ENCODE data around the gene RUFY1. TPM values are rescaled to one million over a fixed set of nuclear protein-coding genes. Genes with fewer than 3 reads are reported as not detected.
"Not testable (repeated sequence)": the region's sequence is repeated elsewhere in the genome, so short reads cannot be mapped to it uniquely, and the experiment has no call there.

RUFY1 gene, protein sequence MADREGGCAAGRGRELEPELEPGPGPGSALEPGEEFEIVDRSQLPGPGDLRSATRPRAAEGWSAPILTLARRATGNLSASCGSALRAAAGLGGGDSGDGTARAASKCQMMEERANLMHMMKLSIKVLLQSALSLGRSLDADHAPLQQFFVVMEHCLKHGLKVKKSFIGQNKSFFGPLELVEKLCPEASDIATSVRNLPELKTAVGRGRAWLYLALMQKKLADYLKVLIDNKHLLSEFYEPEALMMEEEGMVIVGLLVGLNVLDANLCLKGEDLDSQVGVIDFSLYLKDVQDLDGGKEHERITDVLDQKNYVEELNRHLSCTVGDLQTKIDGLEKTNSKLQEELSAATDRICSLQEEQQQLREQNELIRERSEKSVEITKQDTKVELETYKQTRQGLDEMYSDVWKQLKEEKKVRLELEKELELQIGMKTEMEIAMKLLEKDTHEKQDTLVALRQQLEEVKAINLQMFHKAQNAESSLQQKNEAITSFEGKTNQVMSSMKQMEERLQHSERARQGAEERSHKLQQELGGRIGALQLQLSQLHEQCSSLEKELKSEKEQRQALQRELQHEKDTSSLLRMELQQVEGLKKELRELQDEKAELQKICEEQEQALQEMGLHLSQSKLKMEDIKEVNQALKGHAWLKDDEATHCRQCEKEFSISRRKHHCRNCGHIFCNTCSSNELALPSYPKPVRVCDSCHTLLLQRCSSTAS
- total RNA-seq (43.3 and 44.9 TPM in 2 replicates), polyA plus RNA-seq (25.4 and 25.6 TPM in 2 replicates), polyA minus RNA-seq (32.1 and 39.4 TPM in 2 replicates), Bru-seq, nascent RNA (percentile 71 among the genes with signal in this experiment), BruChase-seq, experiment 1, labeled RNA remaining after a 6-hour chase (percentile 76 among the genes with signal in this experiment), BruChase-seq, experiment 2, labeled RNA remaining after a 2-hour chase (percentile 76 among the genes with signal in this experiment)
- polyA plus RNA-seq (2011; cell fraction: cytosol; rRNA removed), result 25.4 and 26.8 TPM in 2 replicates
- 59.7 and 71.6 TPM in 2 replicates for polyA plus RNA-seq (2011; cell fraction: nucleus; rRNA removed)
- 26.9 and 28.1 TPM in 2 replicates for polyA plus RNA-seq (2012)
- polyA minus RNA-seq (2011; cell fraction: cytosol; rRNA and poly(A)+ RNA removed), result 15.3 TPM
- polyA minus RNA-seq (2011; cell fraction: nucleus; rRNA and poly(A)+ RNA removed), result 31.0 and 36.0 TPM in 2 replicates
- long read RNA-seq, transcript RUFY1-204 (17 exons, 2,642 nt), result minor isoform, 6 of 69 reads
- long read RNA-seq, transcript RUFY1-201 (18 exons, 2,646 nt), result major isoform, 44 of 69 reads
- long read RNA-seq, partial matches to known transcripts, result 6 of 69 reads
- long read RNA-seq, other reads (novel, unspliced or antisense), result 10 of 69 reads

DNA sequence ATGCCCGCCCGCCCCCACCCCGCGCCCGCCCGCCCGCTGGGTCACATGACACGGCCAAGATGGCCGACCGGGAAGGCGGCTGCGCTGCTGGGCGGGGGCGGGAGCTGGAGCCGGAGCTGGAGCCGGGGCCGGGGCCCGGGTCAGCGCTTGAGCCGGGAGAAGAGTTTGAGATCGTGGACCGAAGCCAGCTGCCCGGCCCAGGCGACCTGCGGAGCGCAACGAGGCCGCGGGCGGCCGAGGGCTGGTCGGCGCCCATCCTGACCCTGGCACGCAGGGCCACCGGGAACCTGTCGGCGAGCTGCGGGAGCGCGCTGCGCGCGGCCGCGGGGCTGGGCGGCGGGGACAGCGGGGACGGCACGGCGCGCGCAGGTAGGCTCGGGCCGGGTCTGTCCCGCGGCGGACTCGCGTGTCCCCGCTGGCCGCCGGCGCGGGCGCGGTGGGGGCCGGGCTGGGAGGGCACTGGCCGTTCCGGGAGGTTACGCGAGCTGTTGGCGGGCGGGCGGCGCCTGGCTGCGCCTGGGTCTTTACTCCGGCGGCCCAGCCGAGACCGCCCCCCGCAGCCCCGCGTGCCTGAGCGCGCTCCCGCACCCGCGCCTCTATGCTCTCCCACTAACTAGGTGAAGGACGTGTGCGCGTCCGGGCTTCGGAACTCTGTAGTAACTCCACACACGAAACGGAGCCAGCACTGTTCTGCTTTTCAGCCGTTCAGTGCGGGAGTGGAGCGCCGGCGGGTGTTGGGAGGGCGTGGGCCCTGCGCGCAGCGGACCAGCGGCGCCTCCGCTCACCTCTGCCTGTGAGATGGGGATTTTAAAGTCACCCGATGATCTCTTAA, at the start of gene RUFY1:
TSS of gene RUFY1 (plus strand) at position 44 of the 832 bp plus-strand sequence. CDS start at position 60, 16 bp downstream.
- TF ChIP-seq POLR2AphosphoS5 (IDR thresholded peaks at IDR 0.05; ENCODE audit: insufficient read depth, low read depth, low read length), result peak; percentile 80
- no peak for TF ChIP-seq EZH2 (IDR thresholded peaks at IDR 0.05; ENCODE audit: borderline replicate concordance, low read depth, low read length, severe bottlenecking)
- peak; percentile 69 for TF ChIP-seq POLR2A (IDR thresholded peaks at IDR 0.05; ENCODE audit: low read depth, low read length)
- peak within 1 kb of the TSS; percentile 84 for H2AFZ ChIP-seq (ENCODE audit: low read depth, low read length)
- no peaks in the 10 kb centered on the region for H4K20me1 ChIP-seq (replicated peaks; ENCODE audit: control insufficient read depth, extremely low read depth, insufficient read depth, low read length)
- FAIRE-seq (peak; percentile 66), DNase-seq (ENCODE audit: low read depth, low spot score) (peak; percentile 85)
- POLR2A ChIA-PET, result interaction anchor here (0.6 to 1.4 kb wide), 5 partner anchors 8 to 1353 kb away, joined by 3 to 13 read pairs (median 4); partner anchors contain the start of gene HNRNPH1
- H3K36me3 ChIP-seq (ENCODE audit: control insufficient read depth in 2 of 2, extremely low read depth in 1 of 2, insufficient read depth in 2 of 2, low read length in 2 of 2), result peaks cover 0 to 2% of the 10 kb centered on the region in 2 experiments
- H3K79me2 ChIP-seq (ENCODE audit: control insufficient read depth, insufficient read depth, low read length), result peaks cover 34% of the 10 kb centered on the region
- H3K4me3 ChIP-seq (replicated peaks in 1 of 3; ENCODE audit: insufficient read depth in 1 of 3, low read depth in 1 of 3, low read length in 3 of 3), result peak within 1 kb of the TSS; percentile 71 to 89 (median 79)
- no peaks in the 10 kb centered on the region for H3K9me3 ChIP-seq (replicated peaks; ENCODE audit: control insufficient read depth, insufficient read depth, low read length)
- peak within 1 kb of the TSS; percentile 80 for H3K27ac ChIP-seq (ENCODE audit: insufficient read depth, low read depth, low read length)
- no peaks in the 10 kb centered on the region for H3K27me3 ChIP-seq (ENCODE audit: control insufficient read depth in 2 of 2, insufficient read depth in 2 of 2, low read length in 2 of 2)
- peaks cover 19% of the 10 kb centered on the region for H3K4me1 ChIP-seq (ENCODE audit: control insufficient read depth, extremely low read depth, insufficient read depth, low read length)
- H3K9me1 ChIP-seq (replicated peaks; ENCODE audit: control insufficient read depth, extremely low read depth, insufficient read depth, low read length), result no peaks in the 10 kb centered on the region
- H3K9ac ChIP-seq (replicated peaks; ENCODE audit: extremely low read depth, insufficient read depth, low read length), result peak within 1 kb of the TSS; percentile 90
- intact Hi-C loops (cut with micrococcal nuclease), result loop anchor here (1.0 to 10.0 kb wide), 8 partner anchors 9 to 1654 kb away; partner anchors contain the start of genes CLK4, HNRNPH1, TRIM7 and ZNF354A
- dilution Hi-C loops (cut with MboI; ENCODE audit: extremely low pct_ligation_motif_present, low sequenced_read_pairs), result no loop called here
- H3K4me2 ChIP-seq (ENCODE audit: insufficient read depth, low read length), result peak within 1 kb of the TSS; percentile 86
- CTCF ChIA-PET, result interaction anchor here (0.9 to 1.6 kb wide), 3 partner anchors 9 to 1316 kb away, joined by 3 to 4 read pairs (median 4); no protein-coding TSS in a partner anchor
- BruUV-seq (replicated peaks), result TSS peak; percentile 33

DNA sequence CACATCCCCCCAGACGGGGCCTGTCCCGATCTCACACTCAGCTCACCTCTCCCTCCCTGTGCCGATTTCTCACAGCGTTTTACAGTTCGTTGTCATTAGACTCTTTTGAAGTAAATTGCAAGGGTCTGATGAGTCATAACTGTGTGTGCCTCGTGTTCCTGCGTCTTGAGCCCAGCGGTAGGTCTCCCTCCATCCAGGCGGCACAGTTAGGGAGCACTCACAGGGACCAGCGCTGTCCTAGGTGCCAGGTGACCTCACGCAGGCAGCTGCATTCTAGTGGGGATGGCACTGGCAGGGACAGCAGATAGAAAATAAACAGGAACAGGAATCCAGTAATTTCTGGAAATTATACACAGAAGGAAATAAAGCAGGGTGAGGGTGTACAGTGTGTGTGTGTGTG, 48.4 kb upstream of the RUFY1 start:
- H3K4me1 ChIP-seq (ENCODE audit: control insufficient read depth, extremely low read depth, insufficient read depth, low read length); H3K36me3 ChIP-seq (ENCODE audit: control insufficient read depth in 2 of 2, extremely low read depth in 1 of 2, insufficient read depth in 2 of 2, low read length in 2 of 2); H3K9ac ChIP-seq (replicated peaks; ENCODE audit: extremely low read depth, insufficient read depth, low read length); H3K27ac ChIP-seq (ENCODE audit: insufficient read depth, low read depth, low read length); H4K20me1 ChIP-seq (replicated peaks; ENCODE audit: control insufficient read depth, extremely low read depth, insufficient read depth, low read length); CTCF ChIA-PET; H3K4me2 ChIP-seq (ENCODE audit: insufficient read depth, low read length); BruUV-seq (replicated peaks); H3K9me1 ChIP-seq (replicated peaks; ENCODE audit: control insufficient read depth, extremely low read depth, insufficient read depth, low read length); POLR2A ChIA-PET; FAIRE-seq; H3K4me3 ChIP-seq (replicated peaks in 1 of 3; ENCODE audit: insufficient read depth in 1 of 3, low read depth in 1 of 3, low read length in 3 of 3); H3K79me2 ChIP-seq (ENCODE audit: control insufficient read depth, insufficient read depth, low read length); DNase-seq (ENCODE audit: low read depth, low spot score); H3K9me3 ChIP-seq (replicated peaks; ENCODE audit: control insufficient read depth, insufficient read depth, low read length); H3K27me3 ChIP-seq (ENCODE audit: control insufficient read depth in 2 of 2, insufficient read depth in 2 of 2, low read length in 2 of 2); dilution Hi-C loops (cut with MboI; ENCODE audit: extremely low pct_ligation_motif_present, low sequenced_read_pairs); intact Hi-C loops (cut with micrococcal nuclease); H2AFZ ChIP-seq (ENCODE audit: low read depth, low read length): not testable (repeated sequence)

DNA sequence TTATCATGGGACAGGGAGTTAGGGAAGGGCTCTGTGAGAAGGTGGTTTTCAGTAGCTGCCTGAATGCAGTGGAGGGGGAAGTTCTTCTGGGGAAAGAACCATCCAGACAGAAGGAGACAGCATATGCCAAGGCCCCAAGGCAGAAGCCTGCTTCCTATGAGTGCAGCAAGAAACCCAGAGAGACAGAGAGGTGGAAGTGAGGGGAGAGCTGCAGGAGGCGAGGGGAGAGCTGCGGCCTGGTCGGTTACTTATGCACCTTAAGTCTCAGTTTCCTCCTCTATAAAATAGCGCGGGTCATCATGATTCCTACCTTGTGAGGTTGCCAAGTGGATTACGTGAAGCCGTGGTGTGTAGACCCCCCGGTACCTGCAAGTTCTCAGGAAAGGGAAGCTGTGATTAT, 47.9 kb upstream of the RUFY1 start:
- H3K9ac ChIP-seq (replicated peaks; ENCODE audit: extremely low read depth, insufficient read depth, low read length); POLR2A ChIA-PET; H3K79me2 ChIP-seq (ENCODE audit: control insufficient read depth, insufficient read depth, low read length); H4K20me1 ChIP-seq (replicated peaks; ENCODE audit: control insufficient read depth, extremely low read depth, insufficient read depth, low read length); intact Hi-C loops (cut with micrococcal nuclease); H3K27ac ChIP-seq (ENCODE audit: insufficient read depth, low read depth, low read length); H3K9me1 ChIP-seq (replicated peaks; ENCODE audit: control insufficient read depth, extremely low read depth, insufficient read depth, low read length); H3K4me1 ChIP-seq (ENCODE audit: control insufficient read depth, extremely low read depth, insufficient read depth, low read length); H2AFZ ChIP-seq (ENCODE audit: low read depth, low read length); H3K9me3 ChIP-seq (replicated peaks; ENCODE audit: control insufficient read depth, insufficient read depth, low read length); dilution Hi-C loops (cut with MboI; ENCODE audit: extremely low pct_ligation_motif_present, low sequenced_read_pairs); BruUV-seq (replicated peaks); DNase-seq (ENCODE audit: low read depth, low spot score); FAIRE-seq; H3K27me3 ChIP-seq (ENCODE audit: control insufficient read depth in 2 of 2, insufficient read depth in 2 of 2, low read length in 2 of 2); CTCF ChIA-PET; H3K36me3 ChIP-seq (ENCODE audit: control insufficient read depth in 2 of 2, extremely low read depth in 1 of 2, insufficient read depth in 2 of 2, low read length in 2 of 2); H3K4me3 ChIP-seq (replicated peaks in 1 of 3; ENCODE audit: insufficient read depth in 1 of 3, low read depth in 1 of 3, low read length in 3 of 3); H3K4me2 ChIP-seq (ENCODE audit: insufficient read depth, low read length): not testable (repeated sequence)

Measured in endothelial cell of umbilical vein (primary cell).